GM15510 (cell line): ENCODE results near the gene EMC6.

Source experiments
- POLR2A ChIP-seq: IDR thresholded peaks from 3 replicates; pipeline ENCODE4 v1.6.1; 2011; ENCODE audit warnings: borderline replicate concordance; ENCODE audit not compliant: insufficient read length; ENCODE audit errors: extremely low read depth

EMC6 gene

GRCh38 chr17:3663102-3664011 lies 5.3 kb upstream of the EMC6 start:
- TF ChIP-seq POLR2A: no peak

GRCh38 chr17:3665834-3666233 lies 2.8 kb upstream of the EMC6 start:
- no peak for TF ChIP-seq POLR2A

- TF ChIP-seq POLR2A: no peak
Measured at GRCh38 chr17:3666516-3666915, 2.1 kb upstream of the EMC6 start.

- TF ChIP-seq POLR2A: no peak
Measured at GRCh38 chr17:3667366-3668278, 990 bp upstream of the EMC6 start.

GRCh38 chr17:3669085-3669347 lies 404 bp downstream of the EMC6 start:
- TF ChIP-seq POLR2A: no peak

- TF ChIP-seq POLR2A: no peak
Measured at GRCh38 chr17:3669548-3669947, 936 bp downstream of the EMC6 start.

GRCh38 chr17:3672571-3672970 lies 4.0 kb downstream of the EMC6 start:
- TF ChIP-seq POLR2A: no peak

GRCh38 chr17:3675886-3676285 lies 7.3 kb downstream of the EMC6 start:
- TF ChIP-seq POLR2A: no peak

- no peak for TF ChIP-seq POLR2A
Measured at GRCh38 chr17:3678095-3678820, 9.6 kb downstream of the EMC6 start.

- TF ChIP-seq POLR2A: no peak
Measured at GRCh38 chr17:3678821-3679530, 10.4 kb downstream of the EMC6 start.

- TF ChIP-seq POLR2A: no peak
Measured at GRCh38 chr17:3679531-3680126, 11.0 kb downstream of the EMC6 start.

- no peak for TF ChIP-seq POLR2A
Measured at GRCh38 chr17:3681057-3681456, 12.4 kb downstream of the EMC6 start.

GRCh38 chr17:3681565-3681964 lies 13.0 kb downstream of the EMC6 start:
- TF ChIP-seq POLR2A: no peak

GRCh38 chr17:3682033-3682432 lies 13.4 kb downstream of the EMC6 start:
- TF ChIP-seq POLR2A: no peak
